ENCODE results near the gene GP1BA. TPM values are rescaled to one million over a fixed set of nuclear protein-coding genes. Genes with fewer than 3 reads are reported as not detected.
A peak's percentile ranks its signal among the peaks of the same experiment; 100 is the strongest.
"Not testable (repeated sequence)": the region's sequence is repeated elsewhere in the genome, so short reads cannot be mapped to it uniquely, and the experiment has no call there.

Gene GP1BA
- polyA plus RNA-seq, 1 donor from 2014 or later: 0.26 TPM

DNA sequence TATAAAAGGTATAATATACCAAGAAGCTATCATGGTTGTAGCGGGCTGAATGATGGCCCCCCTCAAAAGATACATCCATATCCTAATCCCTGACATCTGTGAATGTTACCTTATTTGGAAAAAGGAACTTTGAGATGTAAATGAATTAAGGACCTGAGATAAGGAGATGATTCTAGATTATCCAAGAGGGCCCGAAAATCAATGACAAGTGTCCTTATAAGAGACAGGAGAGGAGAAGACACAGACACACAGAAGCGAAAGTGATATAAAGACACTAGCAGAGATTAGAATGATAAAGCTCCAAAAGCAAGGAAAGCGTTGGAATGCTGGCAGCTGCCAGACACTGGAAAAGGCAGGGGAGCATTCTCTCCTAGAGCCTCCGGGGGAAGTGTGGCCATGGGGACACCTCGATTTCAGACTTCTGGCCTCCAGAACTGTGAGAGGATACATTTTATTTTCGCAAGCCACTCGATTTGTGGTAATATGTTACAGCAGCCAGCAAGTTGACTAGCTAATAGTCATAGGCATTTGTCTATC lies 12.5 kb upstream of the GP1BA start:
- Mint-ChIP-seq H3K4me3 (no peak overlapping the region), H3K9me3 (no peaks in the 10 kb centered on the region), H3K27ac (no peak overlapping the region), H3K4me1 (no peaks in the 10 kb centered on the region), H3K27me3 (no peaks in the 10 kb centered on the region), H3K36me3 (peaks cover 2% of the 10 kb centered on the region)

- Mint-ChIP-seq H3K4me3 (no peak overlapping the region), H3K27me3 (no peaks in the 10 kb centered on the region), H3K36me3 (peaks cover 2% of the 10 kb centered on the region), H3K27ac (peak overlapping the region in 1 of 3 donors; percentile 19), H3K9me3 (no peaks in the 10 kb centered on the region), H3K4me1 (no peaks in the 10 kb centered on the region)
Measured at GRCh38 chr17:4920351-4921048, 11.6 kb upstream of the GP1BA start.

DNA sequence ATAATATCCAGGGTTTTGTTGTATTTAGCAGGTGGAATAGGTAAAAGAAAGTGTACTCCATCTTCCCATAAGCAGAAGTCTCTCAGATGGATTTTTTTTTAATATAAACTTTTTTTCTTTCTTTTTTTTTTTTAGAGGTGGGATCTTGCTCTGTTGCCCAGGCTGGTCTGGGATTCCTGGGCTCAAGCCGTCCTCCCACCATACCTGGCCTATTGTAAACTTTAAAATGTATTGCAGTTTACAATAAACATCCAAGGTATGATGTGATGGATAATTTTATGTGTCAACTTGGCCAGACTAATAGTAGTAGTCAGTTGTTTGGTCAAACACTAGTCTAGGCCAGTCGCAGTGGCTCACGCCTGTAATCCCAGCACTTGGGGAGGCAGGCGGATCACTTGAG lies 10.8 kb upstream of the GP1BA start:
- Mint-ChIP-seq H3K27me3 (no peaks in the 10 kb centered on the region), H3K4me1 (no peaks in the 10 kb centered on the region), H3K9me3 (no peaks in the 10 kb centered on the region), H3K27ac (no peak overlapping the region), H3K4me3 (no peak overlapping the region), H3K36me3 (peaks cover 2% of the 10 kb centered on the region)

DNA sequence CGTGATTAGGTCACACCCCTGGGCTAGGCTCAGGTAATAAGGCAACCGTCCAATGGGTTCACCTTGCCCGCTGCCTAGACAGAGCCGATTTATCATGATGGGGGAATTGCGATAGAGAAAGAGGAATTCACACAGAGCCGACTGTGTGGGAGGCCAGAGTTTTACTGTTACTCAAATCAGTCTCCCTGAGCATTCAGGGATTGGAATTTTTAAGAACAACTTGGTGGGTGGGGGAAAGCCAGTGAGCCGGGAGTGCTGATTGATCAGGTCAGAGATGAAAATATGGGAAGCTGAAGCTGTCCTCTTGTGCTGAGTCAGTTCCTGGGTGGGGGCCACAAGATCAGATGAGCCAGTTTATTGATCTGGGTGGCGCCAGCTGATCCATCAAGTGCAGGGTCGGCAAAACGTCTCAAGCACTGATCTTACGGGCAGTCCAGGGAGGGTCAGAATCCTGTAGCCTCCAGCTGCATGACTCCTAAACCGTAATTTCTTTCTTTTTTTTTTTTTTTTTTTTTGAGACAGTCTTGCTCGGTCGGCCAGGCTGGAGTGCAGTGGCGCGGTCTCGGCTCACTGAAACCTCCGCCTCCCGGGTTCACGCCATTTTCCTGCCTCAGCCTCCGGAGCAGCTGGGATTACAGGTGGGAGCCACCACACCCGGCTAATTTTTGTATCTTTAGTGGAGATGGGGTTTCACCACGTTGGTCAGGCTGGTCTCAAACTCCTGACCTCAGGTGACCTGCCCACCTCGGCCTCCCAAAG lies 5.3 kb upstream of the GP1BA start:
- not testable (repeated sequence) for H3K27ac Mint-ChIP-seq, H3K27me3 Mint-ChIP-seq, H3K4me3 Mint-ChIP-seq

DNA sequence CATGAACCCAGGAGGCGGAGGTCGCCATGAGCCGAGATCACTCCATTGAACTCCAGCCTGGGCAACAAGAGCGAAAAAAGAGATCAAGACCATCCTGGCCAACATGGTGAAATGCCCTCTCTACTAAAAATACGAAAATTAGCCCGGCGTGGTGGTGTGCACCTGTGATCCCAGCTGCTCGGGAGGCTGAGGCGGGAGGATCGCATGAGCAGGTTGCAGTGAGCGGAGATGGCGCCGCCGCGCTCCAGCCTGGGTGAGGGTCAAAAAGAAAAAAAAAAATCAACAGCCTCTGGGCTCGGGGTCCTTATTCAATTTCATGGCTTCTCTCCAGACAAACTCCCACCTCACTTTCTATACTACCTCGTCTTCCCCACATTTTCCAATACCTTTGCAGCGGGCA lies 3.2 kb upstream of the GP1BA start:
- H3K27me3 Mint-ChIP-seq: peaks cover 7% of the 10 kb centered on the region
- no peak overlapping the region for H3K4me3 Mint-ChIP-seq
- peaks cover 8% of the 10 kb centered on the region for H3K36me3 Mint-ChIP-seq
- no peaks in the 10 kb centered on the region for H3K9me3 Mint-ChIP-seq
- H3K27ac Mint-ChIP-seq: no peak overlapping the region
- peaks cover 5 to 11% (median 11%) of the 10 kb centered on the region in 3 donors for H3K4me1 Mint-ChIP-seq

More for the DNA sequence above, 5.3 kb upstream of the GP1BA start:
- H3K4me1 Mint-ChIP-seq, H3K36me3 Mint-ChIP-seq, H3K9me3 Mint-ChIP-seq: not testable (repeated sequence)

DNA sequence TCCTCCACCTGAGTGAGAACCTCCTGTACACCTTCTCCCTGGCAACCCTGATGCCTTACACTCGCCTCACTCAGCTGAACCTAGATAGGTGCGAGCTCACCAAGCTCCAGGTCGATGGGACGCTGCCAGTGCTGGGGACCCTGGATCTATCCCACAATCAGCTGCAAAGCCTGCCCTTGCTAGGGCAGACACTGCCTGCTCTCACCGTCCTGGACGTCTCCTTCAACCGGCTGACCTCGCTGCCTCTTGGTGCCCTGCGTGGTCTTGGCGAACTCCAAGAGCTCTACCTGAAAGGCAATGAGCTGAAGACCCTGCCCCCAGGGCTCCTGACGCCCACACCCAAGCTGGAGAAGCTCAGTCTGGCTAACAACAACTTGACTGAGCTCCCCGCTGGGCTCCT lies 679 bp downstream of the GP1BA start:
- H3K9me3 Mint-ChIP-seq: no peaks in the 10 kb centered on the region
- H3K27me3 Mint-ChIP-seq: peaks cover 8% of the 10 kb centered on the region
- H3K36me3 Mint-ChIP-seq: peaks cover 9% of the 10 kb centered on the region
- peaks cover 12 to 22% (median 18%) of the 10 kb centered on the region in 3 donors for H3K4me1 Mint-ChIP-seq
- no peak overlapping the region for H3K4me3 Mint-ChIP-seq
- H3K27ac Mint-ChIP-seq: peak overlapping the region in 1 of 3 donors; percentile 19

- H3K9me3 Mint-ChIP-seq: no peaks in the 10 kb centered on the region
- peak overlapping the region in 1 of 3 donors; percentile 70 for H3K27ac Mint-ChIP-seq
- H3K4me1 Mint-ChIP-seq: peaks cover 12 to 27% (median 18%) of the 10 kb centered on the region in 3 donors
- H3K4me3 Mint-ChIP-seq: peak overlapping the region in 1 of 4 donors; percentile 15
- H3K36me3 Mint-ChIP-seq: peaks cover 8% of the 10 kb centered on the region
- H3K27me3 Mint-ChIP-seq: peaks cover 8% of the 10 kb centered on the region
Measured at GRCh38 chr17:4933646-4934045, 1.6 kb downstream of the GP1BA start.

GRCh38 chr17:4934173-4934979 lies 2.3 kb downstream of the GP1BA start:
- H3K27ac Mint-ChIP-seq: peak overlapping the region in 1 of 3 donors; percentile 70
- peaks cover 8% of the 10 kb centered on the region for H3K36me3 Mint-ChIP-seq
- H3K4me3 Mint-ChIP-seq: peak overlapping the region in 1 of 4 donors; percentile 15
- H3K9me3 Mint-ChIP-seq: no peaks in the 10 kb centered on the region
- peaks cover 12 to 33% (median 21%) of the 10 kb centered on the region in 3 donors for H3K4me1 Mint-ChIP-seq
- peaks cover 8% of the 10 kb centered on the region for H3K27me3 Mint-ChIP-seq

GRCh38 chr17:4935650-4936049 lies 3.6 kb downstream of the GP1BA start:
- Mint-ChIP-seq H3K36me3 (peaks cover 6% of the 10 kb centered on the region), H3K27ac (no peak overlapping the region), H3K9me3 (no peaks in the 10 kb centered on the region), H3K4me3 (no peak overlapping the region), H3K4me1 (peaks cover 17 to 36% (median 23%) of the 10 kb centered on the region in 3 donors), H3K27me3 (peaks cover 8% of the 10 kb centered on the region)

DNA sequence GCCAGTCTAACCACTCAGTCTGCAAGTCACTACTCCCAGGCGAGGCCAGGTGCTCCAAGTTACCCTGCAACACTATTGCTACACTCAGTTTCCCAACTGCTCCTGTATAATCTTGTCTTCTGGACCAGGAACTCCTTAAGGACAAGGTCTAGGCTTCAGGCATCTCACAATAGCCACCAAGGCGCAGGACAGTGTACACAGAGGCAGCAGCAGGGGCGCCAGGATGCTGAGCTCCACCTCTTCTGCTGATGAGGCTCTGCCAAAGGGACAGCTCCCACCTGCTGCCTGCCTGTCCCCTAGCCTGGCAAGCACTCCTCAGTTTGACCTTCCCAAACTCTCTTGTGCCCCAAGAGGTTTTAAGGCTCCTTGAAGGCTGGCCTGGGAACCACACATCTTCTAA lies 4.4 kb downstream of the GP1BA start:
- H3K27me3 Mint-ChIP-seq: peaks cover 8% of the 10 kb centered on the region
- peaks cover 19 to 38% (median 23%) of the 10 kb centered on the region in 3 donors for H3K4me1 Mint-ChIP-seq
- no peaks in the 10 kb centered on the region for H3K9me3 Mint-ChIP-seq
- H3K4me3 Mint-ChIP-seq: no peak overlapping the region
- H3K27ac Mint-ChIP-seq: peak overlapping the region in 2 of 3 donors; percentile 12 to 49
- H3K36me3 Mint-ChIP-seq: peaks cover 3% of the 10 kb centered on the region

DNA sequence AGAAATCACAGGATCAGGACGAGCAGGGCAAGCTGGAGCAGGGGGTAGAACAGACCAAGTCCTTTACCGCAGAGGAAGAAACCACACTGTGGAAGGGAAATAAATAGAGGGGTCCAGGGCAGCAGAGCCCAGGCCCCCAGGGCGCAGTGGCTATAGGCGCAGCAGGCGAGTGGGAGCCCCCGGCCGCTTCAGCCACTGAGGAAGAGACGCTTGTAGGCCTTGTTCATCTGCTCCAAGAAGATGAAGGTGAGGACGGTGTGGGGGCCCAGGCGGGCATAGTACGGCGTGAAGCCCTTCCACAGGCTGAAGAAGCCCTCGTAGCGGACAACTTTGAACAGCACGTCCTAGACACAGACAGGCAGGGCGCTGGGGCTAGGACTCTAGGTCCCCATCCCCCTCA lies 5.5 kb downstream of the GP1BA start:
- Mint-ChIP-seq H3K36me3 (peaks cover 5% of the 10 kb centered on the region), H3K4me1 (peaks cover 25 to 46% (median 28%) of the 10 kb centered on the region in 3 donors), H3K9me3 (no peaks in the 10 kb centered on the region), H3K4me3 (peak overlapping the region; percentile 27 to 98 (median 62)), H3K27me3 (peaks cover 8% of the 10 kb centered on the region), H3K27ac (no peak overlapping the region)

DNA sequence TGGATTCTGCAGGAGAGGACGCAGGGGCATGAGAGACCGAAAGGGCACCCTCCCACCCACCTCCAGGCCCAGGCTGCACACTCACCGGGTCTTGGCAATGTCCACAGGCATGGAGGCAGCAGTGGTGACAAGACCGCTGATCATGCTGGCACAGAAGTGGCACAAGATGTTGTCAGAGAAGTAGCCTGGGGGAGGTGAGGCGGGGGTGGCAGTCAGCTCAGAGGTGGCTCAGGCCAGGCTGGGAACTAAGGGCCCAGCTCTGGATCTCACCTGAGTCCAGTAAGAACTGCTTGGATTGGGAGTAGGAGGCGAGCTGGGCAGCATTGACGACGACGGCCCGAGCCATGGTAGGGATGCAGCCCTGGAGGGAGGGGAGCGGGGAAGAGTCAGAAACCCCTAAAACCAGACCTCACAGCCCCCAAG lies 6.0 kb downstream of the GP1BA start:
- H3K27ac Mint-ChIP-seq: peak overlapping the region in 1 of 3 donors; percentile 87
- H3K4me3 Mint-ChIP-seq: peak overlapping the region; percentile 93 to 98 (median 96)
- no peaks in the 10 kb centered on the region for H3K9me3 Mint-ChIP-seq

GRCh38 chr17:4938688-4939545 lies 6.8 kb downstream of the GP1BA start:
- H3K36me3 Mint-ChIP-seq: peaks cover 5% of the 10 kb centered on the region
- peak overlapping the region; percentile 93 to 98 (median 96) for H3K4me3 Mint-ChIP-seq
- peak overlapping the region; percentile 48 to 87 (median 50) for H3K27ac Mint-ChIP-seq

More for the DNA sequence above, 6.0 kb downstream of the GP1BA start:
- H3K27me3 Mint-ChIP-seq: peaks cover 3% of the 10 kb centered on the region
- peaks cover 25 to 51% (median 30%) of the 10 kb centered on the region in 3 donors for H3K4me1 Mint-ChIP-seq
- peaks cover 5% of the 10 kb centered on the region for H3K36me3 Mint-ChIP-seq

DNA sequence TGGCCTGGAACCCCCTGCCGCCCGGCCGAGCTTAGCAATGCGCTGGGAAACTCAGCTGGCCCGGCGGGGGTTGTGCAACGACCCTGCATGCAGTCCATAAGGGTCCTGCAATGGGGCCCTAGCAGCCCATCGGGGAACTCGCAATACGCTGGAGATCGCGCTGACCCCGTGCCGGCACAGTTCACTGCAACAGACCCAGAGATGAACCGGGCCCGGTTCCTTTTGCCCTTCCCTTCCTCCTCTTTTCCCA lies 7.4 kb downstream of the GP1BA start:
- no peaks in the 10 kb centered on the region for H3K9me3 Mint-ChIP-seq
- peak overlapping the region; percentile 93 to 98 (median 96) for H3K4me3 Mint-ChIP-seq
- H3K27ac Mint-ChIP-seq: peak overlapping the region in 2 of 3 donors; percentile 48 to 51
- peaks cover 5% of the 10 kb centered on the region for H3K36me3 Mint-ChIP-seq
- no peaks in the 10 kb centered on the region for H3K27me3 Mint-ChIP-seq
- peaks cover 25 to 48% (median 31%) of the 10 kb centered on the region in 3 donors for H3K4me1 Mint-ChIP-seq

More at GRCh38 chr17:4938688-4939545, 6.8 kb downstream of the GP1BA start:
- H3K27me3 Mint-ChIP-seq: peaks cover under 1% of the 10 kb centered on the region
- H3K4me1 Mint-ChIP-seq: peaks cover 25 to 49% (median 30%) of the 10 kb centered on the region in 3 donors
- H3K9me3 Mint-ChIP-seq: no peaks in the 10 kb centered on the region
